GM12878 (cell line): Measurements from ENCODE around the gene SLC50A1. TPM values are rescaled to one million over a fixed set of nuclear protein-coding genes. Genes with fewer than 3 reads are reported as not detected.

Source experiments
- ATAC-seq: fragments of 200-7000 bp; cut with Tn5 transposase; 3 replicates; pipeline ENCODE4 v1.9.1; 2020; ENCODE audit warnings: mild to moderate bottlenecking, moderate library complexity
- BruUV-seq: library from RNA; stranded (reverse); fragments of 400-500 nt; replicated peaks from 2 replicates; lab custom pipeline; 2021; lab: Mats Ljungman, UMichigan
- CTCF ChIA-PET: fragments of 300-600 bp; sonication (Branson Sonifier 250); formaldehyde crosslinking; extraction: SDS; loops from one replicate; lab custom pipeline; 2021; ENCODE audit warnings: inconsistent platforms; lab: Yijun Ruan, JAX
- POLR2A ChIA-PET: fragments of 350-600 bp; formaldehyde crosslinking; extraction: SDS; loops from one replicate; lab custom pipeline; 2021; ENCODE audit warnings: inconsistent platforms; lab: Charles Lee
- RAD21 ChIA-PET: fragments of 300-600 bp; sonication (Branson Sonifier 250); formaldehyde crosslinking; loops from one replicate; lab custom pipeline; 2023; ENCODE audit warnings: antibody characterized with exemption; ENCODE audit not compliant: unreplicated experiment; lab: Charles Lee
- SMC1A ChIA-PET: fragments of 300-600 bp; sonication (Branson Sonifier 250); formaldehyde crosslinking; loops from one replicate; lab custom pipeline; 2023; ENCODE audit not compliant: unreplicated experiment, uncharacterized antibody; lab: Charles Lee
- DNase-seq: peaks from one replicate; pipeline ENCODE4 v3.0.0-alpha.2; 2011; ENCODE audit warnings: low read depth, low spot score
- FAIRE-seq: peaks from 3 replicates; lab custom pipeline; 2011; peaks lifted over from hg19 to GRCh38; lab: Jason Lieb, UNC
- H2AFZ ChIP-seq: 2 replicates; pipeline ENCODE4 v1.6.0; 2011; ENCODE audit warnings: low read depth, low read length, control low read depth; ENCODE audit not compliant: control insufficient read depth
- H3K27ac ChIP-seq: 2 replicates; pipeline ENCODE4 v1.5.1; 2011; ENCODE audit warnings: control low read depth; ENCODE audit not compliant: control insufficient read depth, insufficient read depth
- H3K27me3 ChIP-seq, 2 experiments: replicated peaks in 1 of 2; 2 replicates each; pipeline versions ENCODE4 v1.6.0 to v1.6.1; 2011; ENCODE audit warnings: low read length in 1 of 2; ENCODE audit not compliant: control insufficient read depth in 2 of 2, insufficient read depth in 2 of 2
- H3K36me3 ChIP-seq, 2 experiments: 2 replicates each; pipeline ENCODE4 v1.5.1; 2011; ENCODE audit warnings: low read length in 1 of 2; ENCODE audit not compliant: control insufficient read depth in 2 of 2, insufficient read depth in 2 of 2
- H3K4me1 ChIP-seq: 2 replicates; pipeline ENCODE4 v1.6.1; 2011; ENCODE audit warnings: mild to moderate bottlenecking, low read length, moderate library complexity, mixed read lengths; ENCODE audit not compliant: control insufficient read depth, insufficient read depth
- H3K4me2 ChIP-seq: 2 replicates; pipeline ENCODE4 v1.6.0; 2011; ENCODE audit warnings: control low read depth; ENCODE audit not compliant: control insufficient read depth, insufficient read depth
- H3K4me3 ChIP-seq: fragments of 200-600 bp; sonication (generic); 2 replicates; pipeline ENCODE4 v1.5.1; 2016
- H3K79me2 ChIP-seq: 2 replicates; pipeline ENCODE4 v1.6.0; 2011; ENCODE audit warnings: low read length; ENCODE audit not compliant: control insufficient read depth, insufficient read depth
- H3K9ac ChIP-seq: 2 replicates; pipeline ENCODE4 v1.8.0; 2011; ENCODE audit warnings: low read length, control low read depth, mixed read lengths; ENCODE audit not compliant: control insufficient read depth, insufficient read depth
- H3K9me3 ChIP-seq: replicated peaks from 3 replicates; pipeline ENCODE4 v1.5.1; 2011; ENCODE audit warnings: mild to moderate bottlenecking, low read length; ENCODE audit not compliant: control insufficient read depth, insufficient read depth
- H4K20me1 ChIP-seq: 2 replicates; pipeline ENCODE4 v1.6.0; 2011; ENCODE audit not compliant: control insufficient read depth, insufficient read depth
- ASH2L ChIP-seq: fragments of 300-600, 200-600 bp; sonication (generic); IDR thresholded peaks from 2 replicates; pipeline ENCODE4 v1.6.1; 2017; ENCODE audit warnings: low read depth, mild to moderate bottlenecking, borderline replicate concordance
- BACH1 ChIP-seq: fragments of 450-650 bp; IDR thresholded peaks from 2 replicates; pipeline ENCODE4 v1.6.1; 2017; ENCODE audit warnings: mild to moderate bottlenecking, borderline replicate concordance
- BMI1 ChIP-seq: fragments of 450-650 bp; IDR thresholded peaks from 2 replicates; pipeline ENCODE4 v1.6.1; 2016; ENCODE audit warnings: mild to moderate bottlenecking, moderate library complexity, borderline replicate concordance
- CHD4 ChIP-seq: fragments of 200-600 bp; sonication (generic); IDR thresholded peaks from 2 replicates; pipeline ENCODE4 v1.6.1; 2016; ENCODE audit warnings: mild to moderate bottlenecking
- CREM ChIP-seq: IDR thresholded peaks from 2 replicates; pipeline ENCODE4 v1.6.1; 2014; ENCODE audit warnings: antibody characterized with exemption, low read depth
- FOXK2 ChIP-seq: fragments of 450-650 bp; IDR thresholded peaks from 2 replicates; pipeline ENCODE4 v1.6.1; 2017; ENCODE audit warnings: mild to moderate bottlenecking, moderate library complexity
- IRF4 ChIP-seq: IDR thresholded peaks from 2 replicates; pipeline ENCODE4 v1.6.1; 2011; ENCODE audit warnings: low read depth, low read length
- MTA2 ChIP-seq: fragments of 450-650 bp; IDR thresholded peaks from 2 replicates; pipeline ENCODE4 v1.6.1; 2016; ENCODE audit warnings: low read depth, mild to moderate bottlenecking, moderate library complexity
- NFXL1 ChIP-seq: fragments of 450-650 bp; IDR thresholded peaks from 2 replicates; pipeline ENCODE4 v1.6.1; 2017; ENCODE audit warnings: antibody characterized with exemption, mild to moderate bottlenecking, borderline replicate concordance
- NR2C1 ChIP-seq: fragments of 450-650 bp; IDR thresholded peaks from 2 replicates; pipeline ENCODE4 v1.6.1; 2017; ENCODE audit warnings: antibody characterized with exemption, mild to moderate bottlenecking, moderate library complexity
- RFX5 ChIP-seq: IDR thresholded peaks from 2 replicates; pipeline ENCODE4 v1.6.1; 2011; ENCODE audit warnings: low read depth, low read length, improper control_type of control experiment
- SPI1 ChIP-seq: IDR thresholded peaks from 2 replicates; pipeline ENCODE4 v1.6.1; 2011; ENCODE audit warnings: low read depth, mild to moderate bottlenecking, low read length, moderate library complexity, borderline replicate concordance; ENCODE audit not compliant: insufficient read depth
- ZNF207 ChIP-seq: fragments of 450-650 bp; IDR thresholded peaks from 2 replicates; pipeline ENCODE4 v1.6.1; 2014; ENCODE audit warnings: antibody characterized with exemption, mild to moderate bottlenecking, borderline replicate concordance
- WGBS: methylation state at CpG from one replicate; pipeline ENCODE4 v1.1.6; 2016; ENCODE audit warnings: low lambda C conversion rate; ENCODE audit not compliant: insufficient replicate concordance, insufficient coverage; ENCODE audit errors: missing lambda C conversion rate; 5-methylcytosine and 5-hydroxymethylcytosine counted together
- in situ Hi-C: fragments of 300-500 bp; cut with MboI; formaldehyde crosslinking; loops from 9 replicates; pipeline ENCODE4 v1.14.3; 2018; ENCODE audit warnings: mixed read lengths
- intact Hi-C: fragments of 100-400 bp; cut with micrococcal nuclease; formaldehyde crosslinking; loops from one replicate; pipeline ENCODE4 v1.14.2; 2022; ENCODE audit not compliant: unreplicated experiment
- polyA plus RNA-seq, 11 experiments: library from polyadenylated mRNA; depleted of rRNA in 4 of 11; unstranded in 6 of 11; stranded (reverse) in 5 of 11; fragments of >200 nt; fragmentation: Nextera tagmentation in 4 of 11; fragmentation: Illumina TruSeq in 1 of 11; extraction: Ambion mirVana in 4 of 11; extraction: Trizol in 1 of 11; gene quantifications; 1 replicate in 1 of 11; 2 replicates in 10 of 11; pipeline versions ENCODE4 v1.2.1 to v1.2.3, GENCODE V29; 2011 to 2016; ENCODE audit warnings: inconsistent platforms in 2 of 11, missing spikeins in 2 of 11, low read depth in 1 of 11
- total RNA-seq, 4 experiments: library from RNA; depleted of rRNA in 3 of 4; stranded (reverse); fragments of >200 nt in 3 of 4; fragmentation: Illumina TruSeq in 1 of 4; extraction: Trizol in 1 of 4; gene quantifications; 2 replicates each; pipeline versions ENCODE4 v1.2.1 to v1.2.3, GENCODE V29; 2013 to 2021
- TF ChIP-seq, protein P1 (sequence below): IDR thresholded peaks from 2 replicates; pipeline ENCODE4 v1.6.1; 2011; ENCODE audit warnings: low read depth, mild to moderate bottlenecking, low read length, moderate library complexity, borderline replicate concordance; ENCODE audit errors: extremely low read depth
- TF ChIP-seq, protein P2 (sequence below): fragments of 450-650 bp; IDR thresholded peaks from 2 replicates; pipeline ENCODE4 v1.6.1; 2016; ENCODE audit warnings: mild to moderate bottlenecking, moderate library complexity, borderline replicate concordance

Gene SLC50A1
- total and polyA plus RNA-seq, 10 of the 15 experiments (the other 5 are each of a cell fraction or from before 2014, with no cell fraction given) = 32.5 to 85.6 (median 54.0) TPM

DNA sequence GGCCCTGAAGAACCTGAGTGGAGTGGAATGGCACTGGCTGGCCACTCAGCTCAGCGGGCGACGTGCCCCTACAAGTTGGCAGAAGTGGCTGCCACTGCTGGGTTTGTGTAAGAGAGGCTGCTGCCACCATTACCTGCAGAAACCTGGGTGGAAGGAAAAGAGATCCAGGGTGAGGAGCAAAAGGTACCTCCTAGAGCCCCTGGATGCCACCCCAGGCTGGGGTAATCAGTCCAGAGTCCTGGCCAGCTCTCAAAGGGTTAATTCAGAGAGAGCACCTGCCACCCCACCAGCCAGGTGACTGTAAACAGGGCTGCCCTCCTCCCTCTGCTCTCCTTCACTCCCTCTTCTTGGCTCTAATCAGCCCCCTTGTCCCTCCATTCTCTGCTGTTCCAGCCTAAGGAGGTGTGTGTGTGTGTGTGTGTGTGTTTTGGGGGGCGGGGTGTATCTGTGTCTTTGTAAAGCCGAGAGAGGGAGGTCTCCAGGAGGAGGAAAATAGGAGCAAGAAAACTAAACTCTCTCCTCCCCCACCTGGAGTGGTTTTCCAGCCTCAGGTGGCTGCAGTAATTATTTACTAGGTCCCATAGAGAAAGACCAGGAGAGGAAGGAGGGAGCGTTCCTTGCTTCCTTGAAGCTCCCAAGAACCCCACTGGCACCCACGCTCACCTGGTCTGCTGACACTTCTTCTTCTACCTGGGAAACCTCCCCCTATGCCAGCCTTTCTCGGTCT, 50.6 kb downstream of the SLC50A1 start:
- no peak for FAIRE-seq

More for the DNA sequence above, 50.6 kb downstream of the SLC50A1 start:
- SMC1A ChIA-PET = interaction anchor here (1.1 to 2.6 kb wide), 3 partner anchors 9 to 38 kb away, joined by 3 to 14 read pairs (median 12); partner anchors contain the start of gene KRTCAP2
- H3K4me2 ChIP-seq = peak overlapping the region; percentile 86; the same call in 1 of the 2 replicates
- H3K36me3 ChIP-seq = no peaks in the 10 kb centered on the region
- BruUV-seq = no TSS peak
- RAD21 ChIA-PET = interaction anchor here (1.4 to 1.5 kb wide), 2 partner anchors 11 to 38 kb away, joined by 6 to 7 read pairs; no protein-coding TSS in a partner anchor
- intact Hi-C loops = no loop called here
- no peaks in the 10 kb centered on the region for H3K27me3 ChIP-seq
- in situ Hi-C loops = no loop called here
- 81% methylated on average over 8 of the region's 8 CpGs for WGBS
- no peak overlapping the region for H3K4me3 ChIP-seq
- H3K4me1 ChIP-seq = peaks cover 21% of the 10 kb centered on the region
- DNase-seq (no peak), ATAC-seq (peak; percentile 3; the same call in 2 of the 3 replicates)
- H4K20me1 ChIP-seq = no peaks in the 10 kb centered on the region
- no peaks in the 10 kb centered on the region for H3K79me2 ChIP-seq
- H3K9ac ChIP-seq = peak overlapping the region; percentile 72; the same call in 1 of the 2 replicates
- CTCF ChIA-PET = interaction anchor here (1.0 to 2.9 kb wide), 8 partner anchors 8 to 102 kb away, joined by 4 to 63 read pairs (median 8); partner anchors contain the start of genes KRTCAP2 and TRIM46
- H2AFZ ChIP-seq = peak overlapping the region; percentile 90
- peak overlapping the region; percentile 72; the same call in 1 of the 2 replicates for H3K27ac ChIP-seq
- H3K9me3 ChIP-seq = no peaks in the 10 kb centered on the region
- no peak for TF ChIP-seq BMI1
- no peak for TF ChIP-seq NR2C1
- TF ChIP-seq MTA2 = no peak
- TF ChIP-seq RFX5 = no peak
- no peak for TF ChIP-seq SPI1
- no peak for TF ChIP-seq ZNF207
- no peak for TF ChIP-seq CREM
- TF ChIP-seq BACH1 = no peak
- no peak for TF ChIP-seq ASH2L
- no peak for TF ChIP-seq FOXK2
- TF ChIP-seq, protein P1, sequence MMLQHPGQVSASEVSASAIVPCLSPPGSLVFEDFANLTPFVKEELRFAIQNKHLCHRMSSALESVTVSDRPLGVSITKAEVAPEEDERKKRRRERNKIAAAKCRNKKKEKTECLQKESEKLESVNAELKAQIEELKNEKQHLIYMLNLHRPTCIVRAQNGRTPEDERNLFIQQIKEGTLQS = no peak
- no peak for TF ChIP-seq NFXL1
- TF ChIP-seq, protein P2, sequence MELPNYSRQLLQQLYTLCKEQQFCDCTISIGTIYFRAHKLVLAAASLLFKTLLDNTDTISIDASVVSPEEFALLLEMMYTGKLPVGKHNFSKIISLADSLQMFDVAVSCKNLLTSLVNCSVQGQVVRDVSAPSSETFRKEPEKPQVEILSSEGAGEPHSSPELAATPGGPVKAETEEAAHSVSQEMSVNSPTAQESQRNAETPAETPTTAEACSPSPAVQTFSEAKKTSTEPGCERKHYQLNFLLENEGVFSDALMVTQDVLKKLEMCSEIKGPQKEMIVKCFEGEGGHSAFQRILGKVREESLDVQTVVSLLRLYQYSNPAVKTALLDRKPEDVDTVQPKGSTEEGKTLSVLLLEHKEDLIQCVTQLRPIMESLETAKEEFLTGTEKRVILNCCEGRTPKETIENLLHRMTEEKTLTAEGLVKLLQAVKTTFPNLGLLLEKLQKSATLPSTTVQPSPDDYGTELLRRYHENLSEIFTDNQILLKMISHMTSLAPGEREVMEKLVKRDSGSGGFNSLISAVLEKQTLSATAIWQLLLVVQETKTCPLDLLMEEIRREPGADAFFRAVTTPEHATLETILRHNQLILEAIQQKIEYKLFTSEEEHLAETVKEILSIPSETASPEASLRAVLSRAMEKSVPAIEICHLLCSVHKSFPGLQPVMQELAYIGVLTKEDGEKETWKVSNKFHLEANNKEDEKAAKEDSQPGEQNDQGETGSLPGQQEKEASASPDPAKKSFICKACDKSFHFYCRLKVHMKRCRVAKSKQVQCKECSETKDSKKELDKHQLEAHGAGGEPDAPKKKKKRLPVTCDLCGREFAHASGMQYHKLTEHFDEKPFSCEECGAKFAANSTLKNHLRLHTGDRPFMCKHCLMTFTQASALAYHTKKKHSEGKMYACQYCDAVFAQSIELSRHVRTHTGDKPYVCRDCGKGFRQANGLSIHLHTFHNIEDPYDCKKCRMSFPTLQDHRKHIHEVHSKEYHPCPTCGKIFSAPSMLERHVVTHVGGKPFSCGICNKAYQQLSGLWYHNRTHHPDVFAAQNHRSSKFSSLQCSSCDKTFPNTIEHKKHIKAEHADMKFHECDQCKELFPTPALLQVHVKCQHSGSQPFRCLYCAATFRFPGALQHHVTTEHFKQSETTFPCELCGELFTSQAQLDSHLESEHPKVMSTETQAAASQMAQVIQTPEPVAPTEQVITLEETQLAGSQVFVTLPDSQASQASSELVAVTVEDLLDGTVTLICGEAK = no peak
- no peak for TF ChIP-seq IRF4
- no peak for TF ChIP-seq CHD4
- POLR2A ChIA-PET = interaction anchor here (0.6 to 2.8 kb wide), 5 partner anchors 8 to 42 kb away, joined by 3 to 23 read pairs (median 9); partner anchors contain the start of gene KRTCAP2
